SK-N-SH (cell line): ENCODE data around the gene KIAA1191. TPM values are rescaled to one million over a fixed set of nuclear protein-coding genes. Genes with fewer than 3 reads are reported as not detected.

ENCODE experiments used
- CTCF ChIA-PET: fragments of 300-600, 350-600 bp; formaldehyde crosslinking; extraction: SDS; loops from one replicate; lab custom pipeline; 2021; lab: Yijun Ruan, JAX
- POLR2A ChIA-PET: fragments of 350-600 bp; sonication (Branson Sonifier 250); formaldehyde crosslinking; extraction: SDS; loops from one replicate; lab custom pipeline; 2020; ENCODE audit warnings: antibody characterized with exemption, inconsistent platforms; lab: Yijun Ruan, JAX
- DNase-seq: peaks from one replicate; pipeline ENCODE4 v3.0.0; 2012
- H2AFZ ChIP-seq: fragments of 200-600 bp; sonication (generic); 2 replicates; pipeline ENCODE4 v1.8.1; 2016; ENCODE audit warnings: antibody characterized with exemption, mild to moderate bottlenecking, low read depth
- H3F3A ChIP-seq: fragments of 200-600 bp; sonication (generic); replicated peaks from 2 replicates; pipeline ENCODE3; 2016; ENCODE audit warnings: antibody characterized with exemption, mild to moderate bottlenecking; ENCODE audit not compliant: insufficient read depth
- H3K27ac ChIP-seq, 2 experiments: fragments of 200-500 bp in 1 of 2; fragments of 200-600 bp in 1 of 2; sonication (Bioruptor generic) in 1 of 2; sonication (generic), shearing (Covaris generic) in 1 of 2; 2 replicates each; pipeline versions ENCODE4 v1.5.1 to v1.6.1; 2014 to 2016; ENCODE audit warnings: low read depth in 2 of 2, inconsistent platforms in 1 of 2, low read length in 1 of 2, mild to moderate bottlenecking in 1 of 2, mixed read lengths in 1 of 2
- H3K27me3 ChIP-seq: fragments of 200-600 bp; sonication (generic), shearing (Covaris generic); 2 replicates; pipeline ENCODE4 v1.6.1; 2016; ENCODE audit warnings: mixed run types; ENCODE audit not compliant: insufficient read depth
- H3K36me3 ChIP-seq, 2 experiments: fragments of 200-500 bp in 1 of 2; fragments of 200-600 bp in 1 of 2; sonication (Bioruptor generic) in 1 of 2; sonication (generic) in 1 of 2; replicated peaks in 1 of 2; 2 replicates each; pipeline versions ENCODE3 to v1.5.1; 2014 to 2016; ENCODE audit warnings: low read length in 1 of 2, mild to moderate bottlenecking in 1 of 2; ENCODE audit not compliant: insufficient read depth in 2 of 2, control insufficient read depth in 1 of 2
- H3K4me1 ChIP-seq, 2 experiments: fragments of 200-500 bp in 1 of 2; fragments of 200-600 bp in 1 of 2; sonication (Bioruptor generic) in 1 of 2; sonication (generic), shearing (Covaris generic) in 1 of 2; 2 replicates each; pipeline versions ENCODE4 v1.5.1 to v1.6.1; 2014 to 2016; ENCODE audit warnings: low read depth in 1 of 2, low read length in 1 of 2, mixed run types in 1 of 2; ENCODE audit not compliant: insufficient read depth in 2 of 2, control insufficient read depth in 1 of 2
- H3K4me2 ChIP-seq: fragments of 200-600 bp; sonication (generic), shearing (Covaris generic); 2 replicates; pipeline ENCODE4 v1.6.1; 2017; ENCODE audit warnings: mixed run types
- H3K4me3 ChIP-seq, 2 experiments: fragments of 200-500 bp in 1 of 2; fragments of 200-600 bp in 1 of 2; sonication (Bioruptor generic) in 1 of 2; sonication (generic), shearing (Covaris generic) in 1 of 2; 2 replicates each; pipeline versions ENCODE4 v1.5.1 to v1.8.1; 2014 to 2016; ENCODE audit warnings: low read depth in 2 of 2, inconsistent platforms in 1 of 2, low read length in 1 of 2, mild to moderate bottlenecking in 1 of 2, mixed read lengths in 1 of 2, moderate library complexity in 1 of 2
- H3K79me2 ChIP-seq: fragments of 200-600 bp; sonication (generic); 2 replicates; pipeline ENCODE4 v1.8.1; 2017; ENCODE audit warnings: mild to moderate bottlenecking; ENCODE audit not compliant: insufficient read depth
- H3K9ac ChIP-seq: fragments of 200-600 bp; sonication (generic); 2 replicates; pipeline ENCODE4 v1.6.1; 2017; ENCODE audit warnings: mixed run types
- H3K9me2 ChIP-seq: fragments of 200-600 bp; sonication (generic); 2 replicates; pipeline ENCODE4 v1.6.1; 2017; ENCODE audit warnings: mixed run types
- H3K9me3 ChIP-seq: fragments of 200-600 bp; sonication (generic); 2 replicates; pipeline ENCODE4 v1.6.1; 2017; ENCODE audit warnings: mixed run types, mild to moderate bottlenecking, moderate library complexity
- H4K20me1 ChIP-seq: fragments of 200-600 bp; sonication (generic); 2 replicates; pipeline ENCODE4 v1.6.1; 2017; ENCODE audit warnings: mild to moderate bottlenecking, mixed run types; ENCODE audit not compliant: insufficient read depth
- EP300 ChIP-seq, 2 experiments: IDR thresholded peaks; 2 replicates each; pipeline versions ENCODE4 v1.4.0 to v1.6.1; 2012; ENCODE audit warnings: borderline replicate concordance in 1 of 2, low read depth in 1 of 2, low read length in 1 of 2
- EZH2phosphoT487 ChIP-seq: fragments of 200-600 bp; sonication (generic); IDR thresholded peaks from 2 replicates; pipeline ENCODE4 v1.6.1; 2017; ENCODE audit warnings: low read depth, mixed run types, mild to moderate bottlenecking, antibody characterized with exemption, moderate library complexity, borderline replicate concordance
- FOSL2 ChIP-seq: IDR thresholded peaks from 2 replicates; pipeline ENCODE4 v1.4.0; 2012; ENCODE audit warnings: low read depth, mild to moderate bottlenecking, moderate library complexity, borderline replicate concordance
- FOXJ3 ChIP-seq: sonication (generic); formaldehyde crosslinking; IDR thresholded peaks from 2 replicates; pipeline ENCODE4 v1.5.1; 2020; ENCODE audit warnings: mild to moderate bottlenecking, missing genetic modification reagents
- FOXM1 ChIP-seq: IDR thresholded peaks from 2 replicates; pipeline ENCODE4 v1.4.0; 2012; ENCODE audit warnings: low read depth, mild to moderate bottlenecking
- GATA2 ChIP-seq: sonication (generic); formaldehyde crosslinking; IDR thresholded peaks from 2 replicates; pipeline ENCODE4 v1.5.0; 2020; ENCODE audit warnings: mild to moderate bottlenecking, missing genetic modification reagents
- JUND ChIP-seq: IDR thresholded peaks from 2 replicates; pipeline ENCODE4 v1.4.0; 2012
- MEF2A ChIP-seq: IDR thresholded peaks from 2 replicates; pipeline ENCODE4 v1.4.0; 2012; ENCODE audit warnings: low read depth, borderline replicate concordance
- NFIC ChIP-seq: IDR thresholded peaks from 2 replicates; pipeline ENCODE4 v1.4.0; 2012; ENCODE audit warnings: borderline replicate concordance
- RCOR1 ChIP-seq: fragments of 150-350 bp; IDR thresholded peaks from 2 replicates; pipeline ENCODE4 v1.6.1; 2017; ENCODE audit warnings: antibody characterized with exemption, low read length
- SMC3 ChIP-seq: IDR thresholded peaks from 2 replicates; pipeline ENCODE4 v1.6.1; 2012; ENCODE audit warnings: low read depth, low read length, improper control_type of control experiment
- TCF12 ChIP-seq: IDR thresholded peaks from 2 replicates; pipeline ENCODE4 v1.4.0; 2012
- TEAD4 ChIP-seq: IDR thresholded peaks from 2 replicates; pipeline ENCODE4 v1.4.0; 2012; ENCODE audit warnings: mild to moderate bottlenecking, borderline replicate concordance; ENCODE audit not compliant: insufficient read depth
- WGBS: methylation state at CpG from one replicate; pipeline ENCODE4 v1.1.6; 2017; ENCODE audit warnings: low lambda C conversion rate; 5-methylcytosine and 5-hydroxymethylcytosine counted together
- polyA plus RNA-seq, 3 experiments: library from polyadenylated mRNA; depleted of rRNA; stranded (reverse); fragments of >200 nt; gene quantifications; 2 replicates each; pipeline ENCODE4 v1.2.3, GENCODE V29; 2012
- TF ChIP-seq, protein P1 (sequence below): fragments of 150-350 bp; IDR thresholded peaks from 2 replicates; pipeline ENCODE4 v1.6.1; 2017; ENCODE audit warnings: antibody characterized with exemption, low read length, low read depth, borderline replicate concordance
- TF ChIP-seq, protein P2 (sequence below): fragments of 200-600 bp; sonication (generic); IDR thresholded peaks from 2 replicates; pipeline ENCODE4 v1.6.1; 2017; ENCODE audit warnings: antibody characterized with exemption, mild to moderate bottlenecking, moderate library complexity
- TF ChIP-seq, protein P3 (sequence below): IDR thresholded peaks from 2 replicates; pipeline ENCODE4 v1.4.0; 2012; ENCODE audit warnings: low read depth, borderline replicate concordance
- TF ChIP-seq, protein P4 (sequence below): IDR thresholded peaks from 2 replicates; pipeline ENCODE4 v1.6.1; 2012; ENCODE audit warnings: mild to moderate bottlenecking, low read depth, low read length, moderate library complexity
- TF ChIP-seq, protein P5 (sequence below): IDR thresholded peaks from 2 replicates; pipeline ENCODE4 v1.4.0; 2012; ENCODE audit warnings: low read depth, borderline replicate concordance

Gene KIAA1191
- polyA plus RNA-seq, 1 of the 3 experiments (the other 2 are of a cell fraction): 100 TPM

GRCh38 chr5:176392526-176392925 lies 31.0 kb upstream of the KIAA1191 start:
- POLR2A ChIA-PET: interaction anchor here (1.5 kb wide), 1 partner anchor 13 kb away, joined by 6 read pairs; no protein-coding TSS in a partner anchor
- Histone ChIP-seq H3K4me1 (peaks cover 0 to 4% of the 10 kb centered on the region in 2 experiments; a peak in 1 of 4 replicates), H3K9ac (no peak overlapping the region), H3K36me3 (peaks cover 5 to 9% of the 10 kb centered on the region in 2 experiments), H3K9me3 (no peaks in the 10 kb centered on the region), H3K4me3 (no peak overlapping the region), H2AFZ (no peak overlapping the region), H3K27me3 (no peaks in the 10 kb centered on the region), H3K79me2 (peaks cover 25% of the 10 kb centered on the region), H3F3A (peaks cover 6% of the 10 kb centered on the region), H3K4me2 (no peak overlapping the region), H3K27ac (no peak overlapping the region), H3K9me2 (no peaks in the 10 kb centered on the region), H4K20me1 (no peaks in the 10 kb centered on the region)
- TF ChIP-seq, protein P1, sequence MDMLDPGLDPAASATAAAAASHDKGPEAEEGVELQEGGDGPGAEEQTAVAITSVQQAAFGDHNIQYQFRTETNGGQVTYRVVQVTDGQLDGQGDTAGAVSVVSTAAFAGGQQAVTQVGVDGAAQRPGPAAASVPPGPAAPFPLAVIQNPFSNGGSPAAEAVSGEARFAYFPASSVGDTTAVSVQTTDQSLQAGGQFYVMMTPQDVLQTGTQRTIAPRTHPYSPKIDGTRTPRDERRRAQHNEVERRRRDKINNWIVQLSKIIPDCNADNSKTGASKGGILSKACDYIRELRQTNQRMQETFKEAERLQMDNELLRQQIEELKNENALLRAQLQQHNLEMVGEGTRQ: no peak
- no peak for TF ChIP-seq RCOR1
- CTCF ChIA-PET: no interaction called here
- WGBS: 100% methylated on average over 4 of the region's 11 CpGs
- DNase-seq: no peak

GRCh38 chr5:176391999-176392398 lies 30.4 kb upstream of the KIAA1191 start:
- POLR2A ChIA-PET: interaction anchor here (1.5 kb wide), 1 partner anchor 14 kb away, joined by 6 read pairs; no protein-coding TSS in a partner anchor
- Histone ChIP-seq H2AFZ (no peak overlapping the region), H3K4me2 (no peak overlapping the region), H4K20me1 (no peaks in the 10 kb centered on the region), H3K9me3 (no peaks in the 10 kb centered on the region), H3K4me1 (peaks cover 0 to 6% of the 10 kb centered on the region in 2 experiments; a peak in 1 of 4 replicates), H3K9ac (no peak overlapping the region), H3K27me3 (no peaks in the 10 kb centered on the region), H3K9me2 (no peaks in the 10 kb centered on the region), H3K36me3 (peaks cover 5 to 9% of the 10 kb centered on the region in 2 experiments), H3K4me3 (no peak overlapping the region), H3K27ac (no peak overlapping the region), H3F3A (peaks cover 6% of the 10 kb centered on the region), H3K79me2 (peaks cover 31% of the 10 kb centered on the region)
- no peak for DNase-seq
- CTCF ChIA-PET: interaction anchor here (1.5 kb wide), 1 partner anchor 30 kb away, joined by 3 read pairs; the partner anchor contains the start of gene KIAA1191
- 93% methylated on average over 4 of the region's 4 CpGs for WGBS
- TF ChIP-seq EZH2phosphoT487 (no peak), GATA2 (no peak), SMC3 (no peak), EP300 (IDR thresholded peaks at IDR 0.05; ENCODE audit: borderline replicate concordance in 1 of 2, low read depth in 1 of 2, low read length in 1 of 2) (no peak), TEAD4 (no peak), RCOR1 (no peak), JUND (no peak), FOXJ3 (CRISPR knock-in tag) (no peak), FOXM1 (no peak), NFIC (no peak), TCF12 (no peak), FOSL2 (no peak), MEF2A (no peak)
- TF ChIP-seq, protein P2, sequence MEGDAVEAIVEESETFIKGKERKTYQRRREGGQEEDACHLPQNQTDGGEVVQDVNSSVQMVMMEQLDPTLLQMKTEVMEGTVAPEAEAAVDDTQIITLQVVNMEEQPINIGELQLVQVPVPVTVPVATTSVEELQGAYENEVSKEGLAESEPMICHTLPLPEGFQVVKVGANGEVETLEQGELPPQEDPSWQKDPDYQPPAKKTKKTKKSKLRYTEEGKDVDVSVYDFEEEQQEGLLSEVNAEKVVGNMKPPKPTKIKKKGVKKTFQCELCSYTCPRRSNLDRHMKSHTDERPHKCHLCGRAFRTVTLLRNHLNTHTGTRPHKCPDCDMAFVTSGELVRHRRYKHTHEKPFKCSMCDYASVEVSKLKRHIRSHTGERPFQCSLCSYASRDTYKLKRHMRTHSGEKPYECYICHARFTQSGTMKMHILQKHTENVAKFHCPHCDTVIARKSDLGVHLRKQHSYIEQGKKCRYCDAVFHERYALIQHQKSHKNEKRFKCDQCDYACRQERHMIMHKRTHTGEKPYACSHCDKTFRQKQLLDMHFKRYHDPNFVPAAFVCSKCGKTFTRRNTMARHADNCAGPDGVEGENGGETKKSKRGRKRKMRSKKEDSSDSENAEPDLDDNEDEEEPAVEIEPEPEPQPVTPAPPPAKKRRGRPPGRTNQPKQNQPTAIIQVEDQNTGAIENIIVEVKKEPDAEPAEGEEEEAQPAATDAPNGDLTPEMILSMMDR: no peak
- TF ChIP-seq, protein P3, sequence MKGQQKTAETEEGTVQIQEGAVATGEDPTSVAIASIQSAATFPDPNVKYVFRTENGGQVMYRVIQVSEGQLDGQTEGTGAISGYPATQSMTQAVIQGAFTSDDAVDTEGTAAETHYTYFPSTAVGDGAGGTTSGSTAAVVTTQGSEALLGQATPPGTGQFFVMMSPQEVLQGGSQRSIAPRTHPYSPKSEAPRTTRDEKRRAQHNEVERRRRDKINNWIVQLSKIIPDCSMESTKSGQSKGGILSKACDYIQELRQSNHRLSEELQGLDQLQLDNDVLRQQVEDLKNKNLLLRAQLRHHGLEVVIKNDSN: no peak
- TF ChIP-seq, protein P4, sequence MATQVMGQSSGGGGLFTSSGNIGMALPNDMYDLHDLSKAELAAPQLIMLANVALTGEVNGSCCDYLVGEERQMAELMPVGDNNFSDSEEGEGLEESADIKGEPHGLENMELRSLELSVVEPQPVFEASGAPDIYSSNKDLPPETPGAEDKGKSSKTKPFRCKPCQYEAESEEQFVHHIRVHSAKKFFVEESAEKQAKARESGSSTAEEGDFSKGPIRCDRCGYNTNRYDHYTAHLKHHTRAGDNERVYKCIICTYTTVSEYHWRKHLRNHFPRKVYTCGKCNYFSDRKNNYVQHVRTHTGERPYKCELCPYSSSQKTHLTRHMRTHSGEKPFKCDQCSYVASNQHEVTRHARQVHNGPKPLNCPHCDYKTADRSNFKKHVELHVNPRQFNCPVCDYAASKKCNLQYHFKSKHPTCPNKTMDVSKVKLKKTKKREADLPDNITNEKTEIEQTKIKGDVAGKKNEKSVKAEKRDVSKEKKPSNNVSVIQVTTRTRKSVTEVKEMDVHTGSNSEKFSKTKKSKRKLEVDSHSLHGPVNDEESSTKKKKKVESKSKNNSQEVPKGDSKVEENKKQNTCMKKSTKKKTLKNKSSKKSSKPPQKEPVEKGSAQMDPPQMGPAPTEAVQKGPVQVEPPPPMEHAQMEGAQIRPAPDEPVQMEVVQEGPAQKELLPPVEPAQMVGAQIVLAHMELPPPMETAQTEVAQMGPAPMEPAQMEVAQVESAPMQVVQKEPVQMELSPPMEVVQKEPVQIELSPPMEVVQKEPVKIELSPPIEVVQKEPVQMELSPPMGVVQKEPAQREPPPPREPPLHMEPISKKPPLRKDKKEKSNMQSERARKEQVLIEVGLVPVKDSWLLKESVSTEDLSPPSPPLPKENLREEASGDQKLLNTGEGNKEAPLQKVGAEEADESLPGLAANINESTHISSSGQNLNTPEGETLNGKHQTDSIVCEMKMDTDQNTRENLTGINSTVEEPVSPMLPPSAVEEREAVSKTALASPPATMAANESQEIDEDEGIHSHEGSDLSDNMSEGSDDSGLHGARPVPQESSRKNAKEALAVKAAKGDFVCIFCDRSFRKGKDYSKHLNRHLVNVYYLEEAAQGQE: no peak
- TF ChIP-seq, protein P5, sequence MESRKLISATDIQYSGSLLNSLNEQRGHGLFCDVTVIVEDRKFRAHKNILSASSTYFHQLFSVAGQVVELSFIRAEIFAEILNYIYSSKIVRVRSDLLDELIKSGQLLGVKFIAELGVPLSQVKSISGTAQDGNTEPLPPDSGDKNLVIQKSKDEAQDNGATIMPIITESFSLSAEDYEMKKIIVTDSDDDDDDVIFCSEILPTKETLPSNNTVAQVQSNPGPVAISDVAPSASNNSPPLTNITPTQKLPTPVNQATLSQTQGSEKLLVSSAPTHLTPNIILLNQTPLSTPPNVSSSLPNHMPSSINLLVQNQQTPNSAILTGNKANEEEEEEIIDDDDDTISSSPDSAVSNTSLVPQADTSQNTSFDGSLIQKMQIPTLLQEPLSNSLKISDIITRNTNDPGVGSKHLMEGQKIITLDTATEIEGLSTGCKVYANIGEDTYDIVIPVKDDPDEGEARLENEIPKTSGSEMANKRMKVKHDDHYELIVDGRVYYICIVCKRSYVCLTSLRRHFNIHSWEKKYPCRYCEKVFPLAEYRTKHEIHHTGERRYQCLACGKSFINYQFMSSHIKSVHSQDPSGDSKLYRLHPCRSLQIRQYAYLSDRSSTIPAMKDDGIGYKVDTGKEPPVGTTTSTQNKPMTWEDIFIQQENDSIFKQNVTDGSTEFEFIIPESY: no peak
